Measurements from ENCODE around the gene CDKN1C. TPM values are rescaled to one million over a fixed set of nuclear protein-coding genes. Genes with fewer than 3 reads are reported as not detected.

Gene CDKN1C
- total and polyA plus RNA-seq, 2 of the 8 experiments (the other 6 are each of a cell fraction or from before 2014, with no cell fraction given) = 12.8 to 14.1 TPM

DNA sequence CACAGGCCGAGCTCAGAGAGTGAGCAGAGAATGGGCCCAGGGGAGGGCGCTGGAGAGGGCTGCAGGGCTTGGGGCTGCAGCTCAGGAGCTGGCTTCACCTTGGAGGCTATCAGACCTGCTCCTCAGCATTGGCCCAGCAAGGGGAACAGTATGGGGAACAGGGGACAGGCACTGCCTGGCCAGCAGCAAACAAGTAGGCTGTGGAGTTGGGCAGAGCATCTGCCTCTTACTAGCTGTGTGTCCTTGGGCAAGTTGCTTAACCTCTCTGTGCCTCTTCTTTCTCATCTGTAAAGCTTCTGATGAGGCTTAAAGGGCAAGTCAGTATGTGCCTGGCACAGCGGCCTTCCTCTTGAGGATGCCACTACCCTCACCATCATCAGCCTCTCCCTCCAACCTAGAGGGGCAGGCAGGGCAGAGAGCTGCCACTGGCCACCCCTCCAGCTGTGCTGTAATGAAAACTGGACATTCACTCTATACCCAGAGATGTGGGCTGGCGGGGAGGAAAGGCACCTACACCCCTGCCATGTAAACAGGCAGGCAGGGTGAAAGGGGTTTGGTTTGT is 7.5 kb upstream of the CDKN1C start (continued):
- TF ChIP-seq BACH1 (IDR thresholded peaks at IDR 0.05; ENCODE audit: low read length) (no peak), BRCA1 (IDR thresholded peaks at IDR 0.05; ENCODE audit: low read depth, low read length) (no peak), FOSL1 (IDR thresholded peaks at IDR 0.05; ENCODE audit: insufficient read depth, low read depth, low read length) (no peak), TAF7 (optimal IDR thresholded peaks at IDR 0.05; ENCODE audit: borderline replicate concordance, low read depth, low read length) (peak; percentile 13), TEAD4 (IDR thresholded peaks at IDR 0.05; ENCODE audit: low read depth, low read length) (no peak), RAD21 (IDR thresholded peaks at IDR 0.05 in 1 of 2, conservative IDR thresholded peaks at IDR 0.05 in 1 of 2; ENCODE audit: low read depth in 2 of 2, low read length in 2 of 2) (peak; percentile 19 to 45; a peak in 3 of 4 replicates), KDM1A (IDR thresholded peaks at IDR 0.05; ENCODE audit: borderline replicate concordance, low read length) (peak; percentile 97), CBX5 (IDR thresholded peaks at IDR 0.05; ENCODE audit: low read depth, low read length) (no peak), CTBP2 (IDR thresholded peaks at IDR 0.05; ENCODE audit: borderline replicate concordance, insufficient read depth, insufficient read length, low read length) (no peak), EGR1 (IDR thresholded peaks at IDR 0.05; ENCODE audit: borderline replicate concordance, low read depth, low read length) (no peak)
- TF ChIP-seq, protein P1, sequence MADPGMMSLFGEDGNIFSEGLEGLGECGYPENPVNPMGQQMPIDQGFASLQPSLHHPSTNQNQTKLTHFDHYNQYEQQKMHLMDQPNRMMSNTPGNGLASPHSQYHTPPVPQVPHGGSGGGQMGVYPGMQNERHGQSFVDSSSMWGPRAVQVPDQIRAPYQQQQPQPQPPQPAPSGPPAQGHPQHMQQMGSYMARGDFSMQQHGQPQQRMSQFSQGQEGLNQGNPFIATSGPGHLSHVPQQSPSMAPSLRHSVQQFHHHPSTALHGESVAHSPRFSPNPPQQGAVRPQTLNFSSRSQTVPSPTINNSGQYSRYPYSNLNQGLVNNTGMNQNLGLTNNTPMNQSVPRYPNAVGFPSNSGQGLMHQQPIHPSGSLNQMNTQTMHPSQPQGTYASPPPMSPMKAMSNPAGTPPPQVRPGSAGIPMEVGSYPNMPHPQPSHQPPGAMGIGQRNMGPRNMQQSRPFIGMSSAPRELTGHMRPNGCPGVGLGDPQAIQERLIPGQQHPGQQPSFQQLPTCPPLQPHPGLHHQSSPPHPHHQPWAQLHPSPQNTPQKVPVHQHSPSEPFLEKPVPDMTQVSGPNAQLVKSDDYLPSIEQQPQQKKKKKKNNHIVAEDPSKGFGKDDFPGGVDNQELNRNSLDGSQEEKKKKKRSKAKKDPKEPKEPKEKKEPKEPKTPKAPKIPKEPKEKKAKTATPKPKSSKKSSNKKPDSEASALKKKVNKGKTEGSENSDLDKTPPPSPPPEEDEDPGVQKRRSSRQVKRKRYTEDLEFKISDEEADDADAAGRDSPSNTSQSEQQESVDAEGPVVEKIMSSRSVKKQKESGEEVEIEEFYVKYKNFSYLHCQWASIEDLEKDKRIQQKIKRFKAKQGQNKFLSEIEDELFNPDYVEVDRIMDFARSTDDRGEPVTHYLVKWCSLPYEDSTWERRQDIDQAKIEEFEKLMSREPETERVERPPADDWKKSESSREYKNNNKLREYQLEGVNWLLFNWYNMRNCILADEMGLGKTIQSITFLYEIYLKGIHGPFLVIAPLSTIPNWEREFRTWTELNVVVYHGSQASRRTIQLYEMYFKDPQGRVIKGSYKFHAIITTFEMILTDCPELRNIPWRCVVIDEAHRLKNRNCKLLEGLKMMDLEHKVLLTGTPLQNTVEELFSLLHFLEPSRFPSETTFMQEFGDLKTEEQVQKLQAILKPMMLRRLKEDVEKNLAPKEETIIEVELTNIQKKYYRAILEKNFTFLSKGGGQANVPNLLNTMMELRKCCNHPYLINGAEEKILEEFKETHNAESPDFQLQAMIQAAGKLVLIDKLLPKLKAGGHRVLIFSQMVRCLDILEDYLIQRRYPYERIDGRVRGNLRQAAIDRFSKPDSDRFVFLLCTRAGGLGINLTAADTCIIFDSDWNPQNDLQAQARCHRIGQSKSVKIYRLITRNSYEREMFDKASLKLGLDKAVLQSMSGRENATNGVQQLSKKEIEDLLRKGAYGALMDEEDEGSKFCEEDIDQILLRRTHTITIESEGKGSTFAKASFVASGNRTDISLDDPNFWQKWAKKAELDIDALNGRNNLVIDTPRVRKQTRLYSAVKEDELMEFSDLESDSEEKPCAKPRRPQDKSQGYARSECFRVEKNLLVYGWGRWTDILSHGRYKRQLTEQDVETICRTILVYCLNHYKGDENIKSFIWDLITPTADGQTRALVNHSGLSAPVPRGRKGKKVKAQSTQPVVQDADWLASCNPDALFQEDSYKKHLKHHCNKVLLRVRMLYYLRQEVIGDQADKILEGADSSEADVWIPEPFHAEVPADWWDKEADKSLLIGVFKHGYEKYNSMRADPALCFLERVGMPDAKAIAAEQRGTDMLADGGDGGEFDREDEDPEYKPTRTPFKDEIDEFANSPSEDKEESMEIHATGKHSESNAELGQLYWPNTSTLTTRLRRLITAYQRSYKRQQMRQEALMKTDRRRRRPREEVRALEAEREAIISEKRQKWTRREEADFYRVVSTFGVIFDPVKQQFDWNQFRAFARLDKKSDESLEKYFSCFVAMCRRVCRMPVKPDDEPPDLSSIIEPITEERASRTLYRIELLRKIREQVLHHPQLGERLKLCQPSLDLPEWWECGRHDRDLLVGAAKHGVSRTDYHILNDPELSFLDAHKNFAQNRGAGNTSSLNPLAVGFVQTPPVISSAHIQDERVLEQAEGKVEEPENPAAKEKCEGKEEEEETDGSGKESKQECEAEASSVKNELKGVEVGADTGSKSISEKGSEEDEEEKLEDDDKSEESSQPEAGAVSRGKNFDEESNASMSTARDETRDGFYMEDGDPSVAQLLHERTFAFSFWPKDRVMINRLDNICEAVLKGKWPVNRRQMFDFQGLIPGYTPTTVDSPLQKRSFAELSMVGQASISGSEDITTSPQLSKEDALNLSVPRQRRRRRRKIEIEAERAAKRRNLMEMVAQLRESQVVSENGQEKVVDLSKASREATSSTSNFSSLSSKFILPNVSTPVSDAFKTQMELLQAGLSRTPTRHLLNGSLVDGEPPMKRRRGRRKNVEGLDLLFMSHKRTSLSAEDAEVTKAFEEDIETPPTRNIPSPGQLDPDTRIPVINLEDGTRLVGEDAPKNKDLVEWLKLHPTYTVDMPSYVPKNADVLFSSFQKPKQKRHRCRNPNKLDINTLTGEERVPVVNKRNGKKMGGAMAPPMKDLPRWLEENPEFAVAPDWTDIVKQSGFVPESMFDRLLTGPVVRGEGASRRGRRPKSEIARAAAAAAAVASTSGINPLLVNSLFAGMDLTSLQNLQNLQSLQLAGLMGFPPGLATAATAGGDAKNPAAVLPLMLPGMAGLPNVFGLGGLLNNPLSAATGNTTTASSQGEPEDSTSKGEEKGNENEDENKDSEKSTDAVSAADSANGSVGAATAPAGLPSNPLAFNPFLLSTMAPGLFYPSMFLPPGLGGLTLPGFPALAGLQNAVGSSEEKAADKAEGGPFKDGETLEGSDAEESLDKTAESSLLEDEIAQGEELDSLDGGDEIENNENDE (IDR thresholded peaks at IDR 0.05; ENCODE audit: insufficient replicate concordance, low read length) = no peak

Data from H1 (cell line).